K562 (cell line): ENCODE data around the gene TP53TG5. TPM values are rescaled to one million over a fixed set of nuclear protein-coding genes. Genes with fewer than 3 reads are reported as not detected.

Experiments
- ATAC-seq: fragments of 200-7000 bp; cut with Tn5 transposase; 3 replicates; pipeline ENCODE4 v1.9.1; 2020; ENCODE audit warnings: moderate library complexity
- BruUV-seq: library from RNA; stranded (reverse); fragments of 400-500 nt; replicated peaks from 2 replicates; lab custom pipeline; 2021; lab: Mats Ljungman, UMichigan
- CTCF ChIA-PET: fragments of 300-600 bp; formaldehyde crosslinking; extraction: SDS; loops from one replicate; lab custom pipeline; 2021; ENCODE audit warnings: low intra/inter-chr PET ratio; lab: Yijun Ruan, JAX
- POLR2A ChIA-PET: fragments of 300-600, 350-650 bp; sonication (Branson Sonifier 250); formaldehyde crosslinking; extraction: SDS; loops from one replicate; lab custom pipeline; 2021; ENCODE audit warnings: antibody characterized with exemption, inconsistent platforms; lab: Yijun Ruan, JAX
- DNase-seq, 4 experiments: peaks; one replicate each; pipeline versions ENCODE4 v3.0.0 to v3.0.0-alpha.2; 2011 to 2018; ENCODE audit warnings: low spot score in 3 of 4, mixed read lengths in 3 of 4; ENCODE audit errors: extremely low read depth in 1 of 4
- FAIRE-seq: peaks from 2 replicates; lab custom pipeline; 2011; peaks lifted over from hg19 to GRCh38; lab: Jason Lieb, UNC
- H2AFZ ChIP-seq: 2 replicates; pipeline ENCODE4 v1.6.0; 2011; ENCODE audit warnings: low read depth, low read length, control low read depth, inconsistent platforms
- H3K27ac ChIP-seq: fragments of 200-600 bp; 3 replicates; pipeline ENCODE4 v1.8.0; 2011; ENCODE audit warnings: low read depth, mild to moderate bottlenecking, control low read depth, inconsistent platforms, low read length, moderate library complexity, mixed read lengths; ENCODE audit errors: extremely low read depth
- H3K27me3 ChIP-seq, 2 experiments: fragments of 300-600 bp in 1 of 2; 2 replicates in 1 of 2; 3 replicates in 1 of 2; pipeline versions ENCODE4 v1.6.0 to v1.8.0; 2011; ENCODE audit warnings: inconsistent platforms in 2 of 2, low read length in 2 of 2, mild to moderate bottlenecking in 1 of 2, mixed read lengths in 1 of 2, moderate library complexity in 1 of 2; ENCODE audit not compliant: control insufficient read depth in 2 of 2, insufficient read depth in 2 of 2
- H3K36me3 ChIP-seq: fragments of 300-600 bp; 3 replicates; pipeline ENCODE4 v1.8.0; 2011; ENCODE audit warnings: mild to moderate bottlenecking, low read length, inconsistent platforms; ENCODE audit not compliant: control insufficient read depth, insufficient read depth
- H3K4me1 ChIP-seq, 2 experiments: fragments of 200-600 bp in 1 of 2; replicated peaks in 1 of 2; 2 replicates in 1 of 2; 3 replicates in 1 of 2; pipeline versions ENCODE4 v1.5.1 to v1.8.0; 2011; ENCODE audit warnings: inconsistent platforms in 2 of 2, low read length in 2 of 2, mild to moderate bottlenecking in 1 of 2, mixed read lengths in 1 of 2, moderate library complexity in 1 of 2; ENCODE audit not compliant: control insufficient read depth in 2 of 2, insufficient read depth in 2 of 2
- H3K4me2 ChIP-seq: 2 replicates; pipeline ENCODE4 v1.6.1; 2011; ENCODE audit warnings: low read length, control low read depth, inconsistent platforms, mixed read lengths; ENCODE audit not compliant: insufficient read depth
- H3K4me3 ChIP-seq: fragments of 200-600 bp; sonication (generic), shearing (Covaris generic); 2 replicates; pipeline ENCODE4 v1.5.1; 2016; ENCODE audit warnings: control low read depth, inconsistent platforms
- H3K79me2 ChIP-seq: fragments of 200-600 bp; 3 replicates; pipeline ENCODE4 v1.8.0; 2011; ENCODE audit warnings: low read length, inconsistent platforms; ENCODE audit not compliant: control insufficient read depth, insufficient read depth
- H3K9ac ChIP-seq, 2 experiments: 2 replicates each; pipeline versions ENCODE4 v1.6.0 to v1.6.1; 2011; ENCODE audit warnings: low read depth in 2 of 2, low read length in 2 of 2, control low read depth in 1 of 2, inconsistent platforms in 1 of 2, mild to moderate bottlenecking in 1 of 2, mixed read lengths in 1 of 2; ENCODE audit not compliant: insufficient read depth in 1 of 2
- H3K9me1 ChIP-seq: one replicate; pipeline ENCODE4 v1.6.0; 2011; ENCODE audit warnings: inconsistent platforms, mild to moderate bottlenecking, low read length, moderate library complexity; ENCODE audit not compliant: control insufficient read depth, insufficient read depth
- H3K9me3 ChIP-seq: replicated peaks from 2 replicates; pipeline ENCODE4 v1.5.1; 2011; ENCODE audit warnings: low read depth, low read length, inconsistent platforms; ENCODE audit not compliant: control insufficient read depth, insufficient read depth
- H4K20me1 ChIP-seq: replicated peaks from 2 replicates; pipeline ENCODE4 v1.6.1; 2011; ENCODE audit warnings: low read length, inconsistent platforms, mixed read lengths; ENCODE audit not compliant: control insufficient read depth, insufficient read depth
- CTBP1 ChIP-seq: fragments of 450-650 bp; IDR thresholded peaks from 2 replicates; pipeline ENCODE4 v1.6.1; 2016; ENCODE audit warnings: borderline replicate concordance
- SPI1 ChIP-seq: IDR thresholded peaks from 2 replicates; pipeline ENCODE4 v1.6.1; 2011; ENCODE audit warnings: low read depth, low read length, control low read depth, borderline replicate concordance
- TBL1XR1 ChIP-seq, 2 experiments: IDR thresholded peaks; 2 replicates each; pipeline ENCODE4 v1.6.1; 2012; ENCODE audit warnings: improper control_type of control experiment in 2 of 2, low read length in 2 of 2, mild to moderate bottlenecking in 1 of 2
- TCF7 ChIP-seq: sonication (generic); IDR thresholded peaks from 2 replicates; pipeline ENCODE4 v1.6.1; 2016; ENCODE audit warnings: antibody characterized with exemption, borderline replicate concordance
- ZNF586 ChIP-seq: fragments of 450-650 bp; formaldehyde crosslinking; conservative IDR thresholded peaks from 2 replicates; pipeline ENCODE4 v1.4.0; 2020; ENCODE audit warnings: mild to moderate bottlenecking, moderate library complexity
- WGBS: fragments of 100-300 bp; shearing (Covaris generic); methylation state at CpG from one replicate; pipeline ENCODE4 v1.1.6; 2016; ENCODE audit warnings: low coverage, mixed read lengths; ENCODE audit not compliant: insufficient coverage; ENCODE audit errors: missing lambda C conversion rate; 5-methylcytosine and 5-hydroxymethylcytosine counted together
- in situ Hi-C: fragments of 300-500 bp; cut with MboI; formaldehyde crosslinking; loops from 4 replicates; pipeline ENCODE4 v1.15.0; 2018; ENCODE audit warnings: inconsistent platforms, mixed read lengths
- intact Hi-C: fragments of 100-400 bp; cut with micrococcal nuclease; formaldehyde crosslinking; loops from 2 replicates; pipeline ENCODE4 v1.14.2; 2022
- polyA plus RNA-seq, 8 experiments: library from polyadenylated mRNA; depleted of rRNA in 4 of 8; stranded (reverse) in 5 of 8; unstranded in 3 of 8; fragments of >200 nt; fragmentation: Nextera tagmentation in 2 of 8; fragmentation: Illumina TruSeq in 1 of 8; extraction: Ambion mirVana in 2 of 8; extraction: Trizol in 1 of 8; gene quantifications; 2 replicates each; pipeline versions ENCODE4 v1.2.1 to v1.2.3, GENCODE V29; 2011 to 2014; ENCODE audit warnings: inconsistent platforms in 1 of 8, missing spikeins in 1 of 8
- total RNA-seq, 7 experiments: library from RNA; depleted of rRNA in 6 of 7; stranded (reverse); fragments of >200 nt in 6 of 7; fragmentation: Illumina TruSeq in 2 of 7; extraction: Trizol in 2 of 7; gene quantifications; 2 replicates each; pipeline versions ENCODE4 v1.2.1 to v1.2.3, GENCODE V29; 2011 to 2021; ENCODE audit warnings: low replicate concordance in 1 of 7
- TF ChIP-seq, protein P1 (sequence below), 2 experiments: fragments of 200-800 bp in 1 of 2; sonication (Bioruptor generic) in 1 of 2; sonication (generic) in 1 of 2; formaldehyde crosslinking in 1 of 2; IDR thresholded peaks in 1 of 2; conservative IDR thresholded peaks in 1 of 2; 2 replicates each; pipeline versions ENCODE4 v1.5.0 to v1.6.1; 2016 to 2020; ENCODE audit warnings: missing compliant biosample characterization in 1 of 2, missing genetic modification characterization in 1 of 2, missing genetic modification reagents in 1 of 2
- TF ChIP-seq, protein P2 (sequence below): fragments of 450-650 bp; IDR thresholded peaks from 2 replicates; pipeline ENCODE4 v1.6.1; 2016; ENCODE audit warnings: antibody characterized with exemption

The TP53TG5 gene
- total and polyA plus RNA-seq, 9 of the 15 experiments (the other 6 are each of a cell fraction or from before 2014, with no cell fraction given): 0.04 to 0.05 (median 0.04) TPM; not detected in 6

DNA sequence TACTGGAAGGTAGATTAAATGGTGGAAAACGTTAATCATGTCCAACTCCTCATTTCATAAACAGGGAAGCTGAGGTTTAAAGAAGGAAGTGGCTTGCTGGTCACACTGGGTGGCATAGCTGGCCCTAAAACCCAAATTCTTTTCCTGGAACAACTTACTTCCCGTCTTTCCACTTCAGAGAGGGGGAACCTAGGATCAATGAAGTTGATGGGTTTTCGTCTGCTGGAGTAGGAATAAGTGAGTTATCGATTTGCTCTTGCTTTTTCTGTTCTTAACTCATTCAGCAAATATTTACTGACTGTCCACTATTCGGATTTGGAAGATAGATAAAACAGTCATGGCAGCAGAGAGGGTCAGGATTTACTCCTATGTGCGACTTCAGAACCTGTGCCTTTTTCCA lies 16.3 kb downstream of the TP53TG5 start:
- Histone ChIP-seq H3K4me3 (no peak overlapping the region), H3K9me1 (no peaks in the 10 kb centered on the region), H3K79me2 (peaks cover 20% of the 10 kb centered on the region), H4K20me1 (no peaks in the 10 kb centered on the region), H3K9ac (no peak overlapping the region), H3K36me3 (peaks cover 20% of the 10 kb centered on the region), H3K4me1 (peaks cover 11 to 27% of the 10 kb centered on the region in 2 experiments), H3K9me3 (no peaks in the 10 kb centered on the region), H3K27me3 (no peaks in the 10 kb centered on the region), H3K4me2 (no peak overlapping the region), H2AFZ (no peak overlapping the region), H3K27ac (no peak overlapping the region)
- peak; percentile 19 for FAIRE-seq
- TF ChIP-seq TBL1XR1 (IDR thresholded peaks at IDR 0.05; ENCODE audit: low read length in 2 of 2) (no peak), ZNF586 (CRISPR knock-in tag) (no peak), TCF7 (no peak), SPI1 (peak; percentile 44; the same call in 1 of the 2 replicates), CTBP1 (no peak)
- TF ChIP-seq, protein P1, sequence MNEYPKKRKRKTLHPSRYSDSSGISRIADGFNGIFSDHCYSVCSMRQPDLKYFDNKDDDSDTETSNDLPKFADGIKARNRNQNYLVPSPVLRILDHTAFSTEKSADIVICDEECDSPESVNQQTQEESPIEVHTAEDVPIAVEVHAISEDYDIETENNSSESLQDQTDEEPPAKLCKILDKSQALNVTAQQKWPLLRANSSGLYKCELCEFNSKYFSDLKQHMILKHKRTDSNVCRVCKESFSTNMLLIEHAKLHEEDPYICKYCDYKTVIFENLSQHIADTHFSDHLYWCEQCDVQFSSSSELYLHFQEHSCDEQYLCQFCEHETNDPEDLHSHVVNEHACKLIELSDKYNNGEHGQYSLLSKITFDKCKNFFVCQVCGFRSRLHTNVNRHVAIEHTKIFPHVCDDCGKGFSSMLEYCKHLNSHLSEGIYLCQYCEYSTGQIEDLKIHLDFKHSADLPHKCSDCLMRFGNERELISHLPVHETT (CRISPR knock-in tag; conservative IDR thresholded peaks at IDR 0.05 in 1 of 2, IDR thresholded peaks at IDR 0.05 in 1 of 2): no peak
- TF ChIP-seq, protein P2, sequence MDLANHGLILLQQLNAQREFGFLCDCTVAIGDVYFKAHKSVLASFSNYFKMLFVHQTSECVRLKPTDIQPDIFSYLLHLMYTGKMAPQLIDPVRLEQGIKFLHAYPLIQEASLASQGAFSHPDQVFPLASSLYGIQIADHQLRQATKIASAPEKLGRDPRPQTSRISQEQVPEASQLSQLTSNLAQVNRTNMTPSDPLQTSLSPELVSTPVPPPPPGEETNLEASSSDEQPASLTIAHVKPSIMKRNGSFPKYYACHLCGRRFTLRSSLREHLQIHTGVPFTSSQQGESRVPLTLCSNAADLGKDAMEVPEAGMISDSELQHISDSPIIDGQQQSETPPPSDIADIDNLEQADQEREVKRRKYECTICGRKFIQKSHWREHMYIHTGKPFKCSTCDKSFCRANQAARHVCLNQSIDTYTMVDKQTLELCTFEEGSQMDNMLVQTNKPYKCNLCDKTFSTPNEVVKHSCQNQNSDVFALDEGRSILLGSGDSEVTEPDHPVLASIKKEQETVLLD: no peak
- ChIA-PET POLR2A (interaction anchor here (1.3 to 2.5 kb wide), 4 partner anchors 10 to 75 kb away, joined by 5 to 16 read pairs (median 6); partner anchors contain the start of gene SDC4), CTCF (interaction anchor here (2.3 kb wide), 1 partner anchor 75 kb away, joined by 12 read pairs; no protein-coding TSS in a partner anchor)
- no peak for DNase-seq
- BruUV-seq: no TSS peak
- 63% methylated on average over 6 of the region's 6 CpGs for WGBS
- ATAC-seq: no peak
- in situ Hi-C loops: no loop called here
- intact Hi-C loops: loop anchor here (2.0 to 10.0 kb wide), 3 partner anchors 39 to 613 kb away; partner anchors contain the start of gene ZNF335
